K562 (cell line): ENCODE results near the gene XBP1. TPM values are rescaled to one million over a fixed set of nuclear protein-coding genes. Genes with fewer than 3 reads are reported as not detected.
A peak's percentile ranks its signal among the peaks of the same experiment; 100 is the strongest.

Experiments used
- EZH2 ChIP-seq: IDR thresholded peaks from 2 replicates; pipeline ENCODE4 v1.6.1; 2012; ENCODE audit warnings: low read depth, mild to moderate bottlenecking, inconsistent platforms, low read length, borderline replicate concordance
- SAP30 ChIP-seq: fragments of 200-600 bp; sonication (generic); IDR thresholded peaks from 2 replicates; pipeline ENCODE4 v1.6.1; 2012; ENCODE audit warnings: borderline replicate concordance, low read depth, mild to moderate bottlenecking, moderate library complexity, low read length, control low read depth, inconsistent platforms; ENCODE audit not compliant: insufficient read depth, poor library complexity, severe bottlenecking
- SIN3B ChIP-seq: fragments of 450-650 bp; IDR thresholded peaks from 2 replicates; pipeline ENCODE4 v1.6.1; 2017; ENCODE audit warnings: low read depth, mild to moderate bottlenecking, moderate library complexity
- SMARCB1 ChIP-seq: IDR thresholded peaks from 2 replicates; pipeline ENCODE4 v1.6.1; 2011; ENCODE audit warnings: improper control_type of control experiment, low read depth; ENCODE audit not compliant: insufficient read length
- ZNF3 ChIP-seq: fragments of 250-450 bp; sonication (Bioruptor Pico); IDR thresholded peaks from 2 replicates; pipeline ENCODE4 v1.5.0; 2021; ENCODE audit warnings: mild to moderate bottlenecking, moderate library complexity
- polyA plus RNA-seq, 8 experiments: library from polyadenylated mRNA; depleted of rRNA in 4 of 8; stranded (reverse) in 5 of 8; unstranded in 3 of 8; fragments of >200 nt; fragmentation: Nextera tagmentation in 2 of 8; fragmentation: Illumina TruSeq in 1 of 8; extraction: Ambion mirVana in 2 of 8; extraction: Trizol in 1 of 8; gene quantifications; 2 replicates each; pipeline versions ENCODE4 v1.2.1 to v1.2.3, GENCODE V29; 2011 to 2014; ENCODE audit warnings: inconsistent platforms in 1 of 8, missing spikeins in 1 of 8
- total RNA-seq, 7 experiments: library from RNA; depleted of rRNA in 6 of 7; stranded (reverse); fragments of >200 nt in 6 of 7; fragmentation: Illumina TruSeq in 2 of 7; extraction: Trizol in 2 of 7; gene quantifications; 2 replicates each; pipeline versions ENCODE4 v1.2.1 to v1.2.3, GENCODE V29; 2011 to 2021; ENCODE audit warnings: low replicate concordance in 1 of 7
- TF ChIP-seq, protein P1 (sequence below): fragments of 450-650 bp; IDR thresholded peaks from 2 replicates; pipeline ENCODE4 v1.6.1; 2016; ENCODE audit warnings: low read depth
- TF ChIP-seq, protein P2 (sequence below): sonication (generic); formaldehyde crosslinking; IDR thresholded peaks from 2 replicates; pipeline ENCODE4 v1.8.0; 2022; ENCODE audit warnings: missing genetic modification reagents, mild to moderate bottlenecking, borderline replicate concordance
- TF ChIP-seq, protein P3 (sequence below): conservative IDR thresholded peaks from 2 replicates; pipeline ENCODE4 v1.6.1; 2011; ENCODE audit warnings: low read depth, mild to moderate bottlenecking, low read length; ENCODE audit not compliant: control insufficient read depth
- TF ChIP-seq, protein P4 (sequence below), 2 experiments: fragments of 450-650 bp in 1 of 2; IDR thresholded peaks; 2 replicates each; pipeline ENCODE4 v1.6.1; 2011 to 2017; ENCODE audit warnings: low read depth in 2 of 2, antibody characterized with exemption in 1 of 2, borderline replicate concordance in 1 of 2, low read length in 1 of 2, mild to moderate bottlenecking in 1 of 2, mixed read lengths in 1 of 2; ENCODE audit not compliant: control insufficient read depth in 1 of 2
- TF ChIP-seq, protein P5 (sequence below): fragments of 450-650 bp; IDR thresholded peaks from 2 replicates; pipeline ENCODE4 v1.6.1; 2018; ENCODE audit warnings: mild to moderate bottlenecking, low read depth; ENCODE audit not compliant: partially characterized antibody

Gene XBP1
- total and polyA plus RNA-seq, 9 of the 15 experiments (the other 6 are each of a cell fraction or from before 2014, with no cell fraction given): 25.0 to 218 (median 94.6) TPM

DNA sequence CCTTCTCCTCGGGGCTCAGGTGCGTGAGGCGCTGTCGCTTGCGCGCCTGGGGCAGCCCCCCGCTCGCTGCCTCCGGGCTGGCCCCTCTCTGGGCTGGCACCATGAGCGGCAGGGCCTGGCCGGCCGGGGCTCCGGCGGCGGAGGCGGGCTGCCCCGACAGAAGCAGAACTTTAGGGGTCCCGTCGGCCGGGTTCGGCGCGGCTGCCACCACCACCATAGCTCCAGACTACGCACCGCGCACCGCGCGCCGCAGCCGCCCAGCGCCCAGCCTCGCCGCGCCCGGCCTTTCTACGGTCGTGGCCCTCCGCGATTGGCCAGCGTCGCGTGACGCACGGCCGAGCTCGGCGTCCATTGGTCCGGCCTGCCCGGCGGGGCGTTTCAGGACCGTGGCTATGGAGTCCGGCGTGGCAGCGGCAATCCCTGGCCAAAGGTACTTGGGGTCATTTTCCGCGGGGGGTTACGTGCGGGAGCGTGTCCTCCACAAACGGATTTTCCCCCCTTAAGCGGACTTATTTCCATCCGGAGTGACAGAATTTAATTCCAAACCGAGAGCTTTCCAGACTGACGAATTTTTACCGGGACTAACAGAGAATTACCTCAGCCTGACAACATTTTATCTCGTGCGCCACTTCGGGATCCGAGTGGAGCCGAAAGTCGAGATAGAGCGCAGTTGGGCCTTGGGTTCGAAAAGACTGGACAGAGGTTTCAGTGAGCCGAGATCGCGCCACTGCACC lies at the start of gene XBP1 (continued):
- TF ChIP-seq, protein P1, sequence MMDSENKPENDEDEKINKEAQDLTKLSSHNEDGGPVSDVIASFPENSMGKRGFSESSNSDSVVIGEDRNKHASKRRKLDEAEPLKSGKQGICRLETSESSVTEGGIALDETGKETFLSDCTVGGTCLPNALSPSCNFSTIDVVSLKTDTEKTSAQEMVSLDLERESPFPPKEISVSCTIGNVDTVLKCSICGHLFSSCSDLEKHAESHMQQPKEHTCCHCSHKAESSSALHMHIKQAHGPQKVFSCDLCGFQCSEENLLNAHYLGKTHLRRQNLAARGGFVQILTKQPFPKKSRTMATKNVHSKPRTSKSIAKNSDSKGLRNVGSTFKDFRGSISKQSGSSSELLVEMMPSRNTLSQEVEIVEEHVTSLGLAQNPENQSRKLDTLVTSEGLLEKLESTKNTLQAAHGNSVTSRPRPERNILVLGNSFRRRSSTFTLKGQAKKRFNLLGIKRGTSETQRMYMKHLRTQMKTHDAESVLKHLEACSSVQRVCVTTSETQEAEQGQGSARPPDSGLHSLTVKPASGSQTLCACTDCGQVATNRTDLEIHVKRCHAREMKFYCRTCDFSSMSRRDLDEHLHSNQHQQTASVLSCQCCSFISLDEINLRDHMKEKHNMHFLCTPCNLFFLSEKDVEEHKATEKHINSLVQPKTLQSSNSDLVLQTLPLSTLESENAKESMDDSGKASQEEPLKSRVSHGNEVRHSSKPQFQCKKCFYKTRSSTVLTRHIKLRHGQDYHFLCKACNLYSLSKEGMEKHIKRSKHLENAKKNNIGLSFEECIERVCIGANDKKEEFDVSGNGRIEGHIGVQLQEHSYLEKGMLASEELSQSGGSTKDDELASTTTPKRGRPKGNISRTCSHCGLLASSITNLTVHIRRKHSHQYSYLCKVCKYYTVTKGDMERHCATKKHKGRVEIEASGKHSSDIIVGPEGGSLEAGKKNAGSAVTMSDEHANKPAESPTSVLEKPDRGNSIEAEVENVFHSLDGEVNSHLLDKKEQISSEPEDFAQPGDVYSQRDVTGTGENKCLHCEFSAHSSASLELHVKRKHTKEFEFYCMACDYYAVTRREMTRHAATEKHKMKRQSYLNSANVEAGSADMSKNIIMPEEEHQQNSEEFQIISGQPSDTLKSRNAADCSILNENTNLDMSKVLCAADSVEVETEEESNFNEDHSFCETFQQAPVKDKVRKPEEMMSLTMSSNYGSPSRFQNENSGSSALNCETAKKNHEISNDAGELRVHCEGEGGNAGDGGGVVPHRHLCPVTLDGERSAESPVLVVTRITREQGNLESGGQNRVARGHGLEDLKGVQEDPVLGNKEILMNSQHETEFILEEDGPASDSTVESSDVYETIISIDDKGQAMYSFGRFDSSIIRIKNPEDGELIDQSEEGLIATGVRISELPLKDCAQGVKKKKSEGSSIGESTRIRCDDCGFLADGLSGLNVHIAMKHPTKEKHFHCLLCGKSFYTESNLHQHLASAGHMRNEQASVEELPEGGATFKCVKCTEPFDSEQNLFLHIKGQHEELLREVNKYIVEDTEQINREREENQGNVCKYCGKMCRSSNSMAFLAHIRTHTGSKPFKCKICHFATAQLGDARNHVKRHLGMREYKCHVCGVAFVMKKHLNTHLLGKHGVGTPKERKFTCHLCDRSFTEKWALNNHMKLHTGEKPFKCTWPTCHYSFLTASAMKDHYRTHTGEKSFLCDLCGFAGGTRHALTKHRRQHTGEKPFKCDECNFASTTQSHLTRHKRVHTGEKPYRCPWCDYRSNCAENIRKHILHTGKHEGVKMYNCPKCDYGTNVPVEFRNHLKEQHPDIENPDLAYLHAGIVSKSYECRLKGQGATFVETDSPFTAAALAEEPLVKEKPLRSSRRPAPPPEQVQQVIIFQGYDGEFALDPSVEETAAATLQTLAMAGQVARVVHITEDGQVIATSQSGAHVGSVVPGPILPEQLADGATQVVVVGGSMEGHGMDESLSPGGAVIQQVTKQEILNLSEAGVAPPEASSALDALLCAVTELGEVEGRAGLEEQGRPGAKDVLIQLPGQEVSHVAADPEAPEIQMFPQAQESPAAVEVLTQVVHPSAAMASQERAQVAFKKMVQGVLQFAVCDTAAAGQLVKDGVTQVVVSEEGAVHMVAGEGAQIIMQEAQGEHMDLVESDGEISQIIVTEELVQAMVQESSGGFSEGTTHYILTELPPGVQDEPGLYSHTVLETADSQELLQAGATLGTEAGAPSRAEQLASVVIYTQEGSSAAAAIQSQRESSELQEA: no peak
- TF ChIP-seq, protein P2, sequence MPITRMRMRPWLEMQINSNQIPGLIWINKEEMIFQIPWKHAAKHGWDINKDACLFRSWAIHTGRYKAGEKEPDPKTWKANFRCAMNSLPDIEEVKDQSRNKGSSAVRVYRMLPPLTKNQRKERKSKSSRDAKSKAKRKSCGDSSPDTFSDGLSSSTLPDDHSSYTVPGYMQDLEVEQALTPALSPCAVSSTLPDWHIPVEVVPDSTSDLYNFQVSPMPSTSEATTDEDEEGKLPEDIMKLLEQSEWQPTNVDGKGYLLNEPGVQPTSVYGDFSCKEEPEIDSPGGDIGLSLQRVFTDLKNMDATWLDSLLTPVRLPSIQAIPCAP (CRISPR knock-in tag): no peak
- TF ChIP-seq, protein P3, sequence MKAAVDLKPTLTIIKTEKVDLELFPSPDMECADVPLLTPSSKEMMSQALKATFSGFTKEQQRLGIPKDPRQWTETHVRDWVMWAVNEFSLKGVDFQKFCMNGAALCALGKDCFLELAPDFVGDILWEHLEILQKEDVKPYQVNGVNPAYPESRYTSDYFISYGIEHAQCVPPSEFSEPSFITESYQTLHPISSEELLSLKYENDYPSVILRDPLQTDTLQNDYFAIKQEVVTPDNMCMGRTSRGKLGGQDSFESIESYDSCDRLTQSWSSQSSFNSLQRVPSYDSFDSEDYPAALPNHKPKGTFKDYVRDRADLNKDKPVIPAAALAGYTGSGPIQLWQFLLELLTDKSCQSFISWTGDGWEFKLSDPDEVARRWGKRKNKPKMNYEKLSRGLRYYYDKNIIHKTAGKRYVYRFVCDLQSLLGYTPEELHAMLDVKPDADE: no peak
- TF ChIP-seq SIN3B (no peak; the same call in 1 of the 2 replicates), EZH2 (no peak), SAP30 (peak; percentile 54), SMARCB1 (no peak), ZNF3 (no peak)
- TF ChIP-seq, protein P4, sequence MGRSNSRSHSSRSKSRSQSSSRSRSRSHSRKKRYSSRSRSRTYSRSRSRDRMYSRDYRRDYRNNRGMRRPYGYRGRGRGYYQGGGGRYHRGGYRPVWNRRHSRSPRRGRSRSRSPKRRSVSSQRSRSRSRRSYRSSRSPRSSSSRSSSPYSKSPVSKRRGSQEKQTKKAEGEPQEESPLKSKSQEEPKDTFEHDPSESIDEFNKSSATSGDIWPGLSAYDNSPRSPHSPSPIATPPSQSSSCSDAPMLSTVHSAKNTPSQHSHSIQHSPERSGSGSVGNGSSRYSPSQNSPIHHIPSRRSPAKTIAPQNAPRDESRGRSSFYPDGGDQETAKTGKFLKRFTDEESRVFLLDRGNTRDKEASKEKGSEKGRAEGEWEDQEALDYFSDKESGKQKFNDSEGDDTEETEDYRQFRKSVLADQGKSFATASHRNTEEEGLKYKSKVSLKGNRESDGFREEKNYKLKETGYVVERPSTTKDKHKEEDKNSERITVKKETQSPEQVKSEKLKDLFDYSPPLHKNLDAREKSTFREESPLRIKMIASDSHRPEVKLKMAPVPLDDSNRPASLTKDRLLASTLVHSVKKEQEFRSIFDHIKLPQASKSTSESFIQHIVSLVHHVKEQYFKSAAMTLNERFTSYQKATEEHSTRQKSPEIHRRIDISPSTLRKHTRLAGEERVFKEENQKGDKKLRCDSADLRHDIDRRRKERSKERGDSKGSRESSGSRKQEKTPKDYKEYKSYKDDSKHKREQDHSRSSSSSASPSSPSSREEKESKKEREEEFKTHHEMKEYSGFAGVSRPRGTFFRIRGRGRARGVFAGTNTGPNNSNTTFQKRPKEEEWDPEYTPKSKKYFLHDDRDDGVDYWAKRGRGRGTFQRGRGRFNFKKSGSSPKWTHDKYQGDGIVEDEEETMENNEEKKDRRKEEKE (IDR thresholded peaks at IDR 0.05; ENCODE audit: borderline replicate concordance in 1 of 2, control insufficient read depth in 1 of 2, low read depth in 2 of 2, low read length in 1 of 2): no peak
- TF ChIP-seq, protein P5, sequence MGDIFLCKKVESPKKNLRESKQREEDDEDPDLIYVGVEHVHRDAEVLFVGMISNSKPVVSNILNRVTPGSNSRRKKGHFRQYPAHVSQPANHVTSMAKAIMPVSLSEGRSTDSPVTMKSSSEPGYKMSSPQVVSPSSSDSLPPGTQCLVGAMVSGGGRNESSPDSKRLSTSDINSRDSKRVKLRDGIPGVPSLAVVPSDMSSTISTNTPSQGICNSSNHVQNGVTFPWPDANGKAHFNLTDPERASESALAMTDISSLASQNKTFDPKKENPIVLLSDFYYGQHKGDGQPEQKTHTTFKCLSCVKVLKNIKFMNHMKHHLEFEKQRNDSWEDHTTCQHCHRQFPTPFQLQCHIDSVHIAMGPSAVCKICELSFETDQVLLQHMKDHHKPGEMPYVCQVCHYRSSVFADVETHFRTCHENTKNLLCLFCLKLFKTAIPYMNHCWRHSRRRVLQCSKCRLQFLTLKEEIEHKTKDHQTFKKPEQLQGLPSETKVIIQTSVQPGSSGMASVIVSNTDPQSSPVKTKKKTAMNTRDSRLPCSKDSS: no peak
